Activated CD8-positive, alpha-beta T cell treated with anti-CD3 and anti-CD28 coated beads, Interleukin-2, amount 10 ng/mL, durations not matched to agents 7 days and 5 days (primary cell): ENCODE results near the gene COMTD1. TPM values are rescaled to one million over a fixed set of nuclear protein-coding genes. Genes with fewer than 3 reads are reported as not detected.

Experiments used
- ATAC-seq: fragments of 150-1000 bp; cut with Tn5 transposase; one replicate; pipeline ENCODE4 v1.10.0; 2021; ENCODE audit warnings: moderate library complexity
- CTCF ChIA-PET: fragments of 350-600 bp; sonication (Branson Sonifier 250); formaldehyde crosslinking; loops from one replicate; lab custom pipeline; 2021; ENCODE audit warnings: antibody characterized with exemption; lab: Charles Lee
- POLR2A ChIA-PET: fragments of 350-600 bp; sonication (Branson Sonifier 250); formaldehyde crosslinking; loops from one replicate; lab custom pipeline; 2021; ENCODE audit warnings: antibody characterized with exemption; lab: Charles Lee
- DNase-seq: peaks from one replicate; pipeline ENCODE4 v3.0.0-alpha.2; 2020
- H3K27ac Mint-ChIP-seq: one replicate; pipeline ENCODE4 v1.8.0; 2021; ENCODE audit warnings: mild to moderate bottlenecking, mixed read lengths
- H3K27me3 Mint-ChIP-seq: one replicate; pipeline ENCODE4 v1.8.0; 2021; ENCODE audit warnings: low read depth, mixed read lengths
- H3K36me3 Mint-ChIP-seq: one replicate; pipeline ENCODE4 v1.8.0; 2021; ENCODE audit warnings: low read depth, mixed read lengths
- H3K4me1 Mint-ChIP-seq: one replicate; pipeline ENCODE4 v1.8.0; 2021; ENCODE audit warnings: low read depth, mixed read lengths
- H3K4me3 Mint-ChIP-seq: one replicate; pipeline ENCODE4 v1.8.0; 2021; ENCODE audit warnings: mild to moderate bottlenecking, mixed read lengths
- H3K9me3 Mint-ChIP-seq: one replicate; pipeline ENCODE4 v1.8.0; 2022; ENCODE audit warnings: mixed read lengths; ENCODE audit not compliant: insufficient read depth
- total RNA-seq, 2 experiments: library from RNA; stranded (reverse); gene quantifications; one replicate each; pipeline ENCODE4 v1.2.3, GENCODE V29; 2021

COMTD1 gene
- total RNA-seq, 2 experiments from 2014 or later = 58.6 to 62.5 TPM

GRCh38 chr10:75263806-75264205, 28.0 kb upstream of the COMTD1 start:
- CTCF ChIA-PET = no interaction called here
- H3K9me3 Mint-ChIP-seq = no peaks in the 10 kb centered on the region
- no peaks in the 10 kb centered on the region for H3K36me3 Mint-ChIP-seq
- no peaks in the 10 kb centered on the region for H3K27me3 Mint-ChIP-seq
- DNase-seq (no peak), ATAC-seq (no peak)
- H3K4me1 Mint-ChIP-seq = no peaks in the 10 kb centered on the region
- POLR2A ChIA-PET = no interaction called here
- H3K27ac Mint-ChIP-seq = no peak overlapping the region
- no peak overlapping the region for H3K4me3 Mint-ChIP-seq

- H3K4me1 Mint-ChIP-seq = no peaks in the 10 kb centered on the region
- H3K4me3 Mint-ChIP-seq = no peak overlapping the region
- POLR2A ChIA-PET = no interaction called here
- no peak for DNase-seq
- H3K27ac Mint-ChIP-seq = no peak overlapping the region
- no peaks in the 10 kb centered on the region for H3K9me3 Mint-ChIP-seq
- ATAC-seq = no peak
- no peaks in the 10 kb centered on the region for H3K27me3 Mint-ChIP-seq
- CTCF ChIA-PET = no interaction called here
- H3K36me3 Mint-ChIP-seq = no peaks in the 10 kb centered on the region
Measured at GRCh38 chr10:75261813-75262705, 26.3 kb upstream of the COMTD1 start.

GRCh38 chr10:75260990-75261389, 25.2 kb upstream of the COMTD1 start:
- no peak overlapping the region for H3K27ac Mint-ChIP-seq
- ChIA-PET CTCF (no interaction called here), POLR2A (interaction anchor here (0.6 kb wide), 1 partner anchor 625 kb away, joined by 3 read pairs; no protein-coding TSS in a partner anchor)
- no peak for ATAC-seq
- H3K9me3 Mint-ChIP-seq = no peaks in the 10 kb centered on the region
- H3K4me1 Mint-ChIP-seq = no peaks in the 10 kb centered on the region
- H3K36me3 Mint-ChIP-seq = no peaks in the 10 kb centered on the region
- no peak overlapping the region for H3K4me3 Mint-ChIP-seq
- no peaks in the 10 kb centered on the region for H3K27me3 Mint-ChIP-seq
- no peak for DNase-seq

DNA sequence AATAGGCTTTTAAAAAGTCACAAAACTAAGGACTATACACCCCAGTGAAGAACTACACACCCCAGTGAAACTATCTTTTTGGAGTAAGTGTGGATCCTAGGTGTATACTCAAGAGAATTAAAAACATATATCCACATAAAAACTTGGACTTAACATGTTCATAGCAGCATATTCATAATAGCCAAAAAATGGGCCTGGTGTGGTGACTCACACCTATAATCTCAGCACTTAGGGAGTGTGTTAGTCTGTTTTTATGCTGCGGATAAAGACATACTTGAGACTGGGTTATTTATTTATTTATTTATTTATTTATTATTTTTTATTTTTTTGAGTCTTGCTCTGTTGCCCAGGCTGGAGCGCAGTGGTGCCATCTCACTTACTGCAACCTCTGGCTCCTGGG, 19.0 kb upstream of the COMTD1 start:
- Mint-ChIP-seq H3K27ac (no peak overlapping the region), H3K4me1 (no peaks in the 10 kb centered on the region), H3K36me3 (no peaks in the 10 kb centered on the region), H3K27me3 (peaks cover 3% of the 10 kb centered on the region), H3K4me3 (no peak overlapping the region), H3K9me3 (peaks cover 21% of the 10 kb centered on the region)
- DNase-seq (no peak), ATAC-seq (no peak)
- CTCF ChIA-PET = no interaction called here
- POLR2A ChIA-PET = no interaction called here

- ChIA-PET POLR2A (no interaction called here), CTCF (no interaction called here)
- peaks cover 3% of the 10 kb centered on the region for H3K27me3 Mint-ChIP-seq
- H3K4me3 Mint-ChIP-seq = no peak overlapping the region
- no peak for ATAC-seq
- peaks cover 21% of the 10 kb centered on the region for H3K9me3 Mint-ChIP-seq
- H3K4me1 Mint-ChIP-seq = no peaks in the 10 kb centered on the region
- no peak for DNase-seq
- H3K27ac Mint-ChIP-seq = no peak overlapping the region
- H3K36me3 Mint-ChIP-seq = no peaks in the 10 kb centered on the region
Measured at GRCh38 chr10:75253281-75254220, 17.8 kb upstream of the COMTD1 start.

DNA sequence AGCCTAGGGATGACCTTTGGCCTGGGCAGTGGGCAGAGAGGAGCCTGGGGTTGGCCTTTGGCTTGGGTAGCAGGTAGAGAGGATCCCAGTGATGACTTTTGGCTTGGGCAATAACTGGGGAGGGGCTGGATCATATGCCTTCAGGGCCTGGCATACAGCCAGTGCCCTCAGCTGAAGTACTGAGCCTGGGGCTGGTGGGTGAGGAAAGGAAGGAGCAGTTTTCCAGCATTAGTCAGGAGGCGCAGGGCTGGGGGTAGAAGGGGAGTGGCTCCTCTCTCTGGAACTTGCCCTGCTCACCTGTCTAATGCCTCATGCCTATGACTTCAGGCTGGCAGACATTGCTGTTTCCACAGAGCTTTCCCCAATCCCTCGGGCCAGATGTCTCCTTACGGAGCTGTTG, 15.2 kb upstream of the COMTD1 start:
- DNase-seq = no peak
- ATAC-seq = no peak
- ChIA-PET CTCF (no interaction called here), POLR2A (no interaction called here)
- Mint-ChIP-seq H3K27me3 (peaks cover 3% of the 10 kb centered on the region), H3K9me3 (peaks cover 21% of the 10 kb centered on the region), H3K4me3 (no peak overlapping the region), H3K36me3 (no peaks in the 10 kb centered on the region), H3K27ac (no peak overlapping the region), H3K4me1 (no peaks in the 10 kb centered on the region)

DNA sequence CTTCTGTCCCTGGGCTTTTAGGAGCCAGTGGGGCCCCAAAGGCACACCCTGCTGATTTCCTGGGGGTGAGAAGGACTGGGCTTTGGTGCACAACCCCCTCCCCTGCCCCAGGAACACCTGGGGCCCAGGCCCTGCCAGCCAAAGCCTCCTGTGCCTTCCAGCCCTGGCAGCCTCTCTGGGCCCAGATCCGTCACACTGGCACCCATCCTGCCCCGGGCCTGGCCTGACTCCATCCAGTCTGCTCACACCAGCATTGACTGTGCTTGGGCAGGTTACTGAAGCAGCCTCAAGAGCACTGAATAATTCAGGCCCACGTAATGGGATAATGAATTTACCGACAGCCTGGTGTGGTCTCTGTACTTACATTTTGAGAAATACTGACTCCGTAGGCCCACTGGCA, 12.0 kb upstream of the COMTD1 start:
- H3K9me3 Mint-ChIP-seq = peaks cover 8% of the 10 kb centered on the region
- POLR2A ChIA-PET = no interaction called here
- H3K36me3 Mint-ChIP-seq = no peaks in the 10 kb centered on the region
- DNase-seq (no peak), ATAC-seq (no peak)
- CTCF ChIA-PET = no interaction called here
- H3K27me3 Mint-ChIP-seq = peaks cover 3% of the 10 kb centered on the region
- H3K4me1 Mint-ChIP-seq = no peaks in the 10 kb centered on the region
- H3K27ac Mint-ChIP-seq = no peak overlapping the region
- H3K4me3 Mint-ChIP-seq = no peak overlapping the region

- no peaks in the 10 kb centered on the region for H3K9me3 Mint-ChIP-seq
- no peaks in the 10 kb centered on the region for H3K4me1 Mint-ChIP-seq
- no peak for ATAC-seq
- no peak for DNase-seq
- H3K27me3 Mint-ChIP-seq = peaks cover 3% of the 10 kb centered on the region
- CTCF ChIA-PET = interaction anchor here (1.6 kb wide), 1 partner anchor 10 kb away, joined by 4 read pairs; no protein-coding TSS in a partner anchor
- H3K27ac Mint-ChIP-seq = no peak overlapping the region
- POLR2A ChIA-PET = no interaction called here
- H3K36me3 Mint-ChIP-seq = no peaks in the 10 kb centered on the region
- H3K4me3 Mint-ChIP-seq = no peak overlapping the region
Measured at GRCh38 chr10:75246506-75246905, 10.7 kb upstream of the COMTD1 start.

- ATAC-seq (no peak), DNase-seq (no peak)
- no peaks in the 10 kb centered on the region for H3K27me3 Mint-ChIP-seq
- CTCF ChIA-PET = interaction anchor here (1.0 to 1.6 kb wide), 2 partner anchors 9 kb away, joined by 3 to 4 read pairs; no protein-coding TSS in a partner anchor
- POLR2A ChIA-PET = no interaction called here
- H3K9me3 Mint-ChIP-seq = no peaks in the 10 kb centered on the region
- no peak overlapping the region for H3K4me3 Mint-ChIP-seq
- H3K36me3 Mint-ChIP-seq = no peaks in the 10 kb centered on the region
- no peak overlapping the region for H3K27ac Mint-ChIP-seq
- no peaks in the 10 kb centered on the region for H3K4me1 Mint-ChIP-seq
Measured at GRCh38 chr10:75245354-75246250, 9.8 kb upstream of the COMTD1 start.

- H3K4me1 Mint-ChIP-seq = no peaks in the 10 kb centered on the region
- H3K27ac Mint-ChIP-seq = no peak overlapping the region
- no peak overlapping the region for H3K4me3 Mint-ChIP-seq
- POLR2A ChIA-PET = no interaction called here
- ATAC-seq = no peak
- no peaks in the 10 kb centered on the region for H3K9me3 Mint-ChIP-seq
- CTCF ChIA-PET = interaction anchor here (1.0 kb wide), 1 partner anchor 8 kb away, joined by 3 read pairs; no protein-coding TSS in a partner anchor
- DNase-seq = no peak
- no peaks in the 10 kb centered on the region for H3K27me3 Mint-ChIP-seq
- no peaks in the 10 kb centered on the region for H3K36me3 Mint-ChIP-seq
Measured at GRCh38 chr10:75244487-75245353, 9.0 kb upstream of the COMTD1 start.
